Ishikawa (cell line): ENCODE data around the gene ARNT2.

Source experiments
- CEBPB ChIP-seq: IDR thresholded peaks from 2 replicates; pipeline ENCODE4 v1.6.1; 2012
- CREB1 ChIP-seq: IDR thresholded peaks from 2 replicates; pipeline ENCODE4 v1.6.1; 2012; ENCODE audit warnings: low read depth
- EGR1 ChIP-seq: IDR thresholded peaks from 2 replicates; pipeline ENCODE4 v1.6.1; 2012
- EP300 ChIP-seq: IDR thresholded peaks from 2 replicates; pipeline ENCODE4 v1.6.1; 2012; ENCODE audit warnings: borderline replicate concordance
- FOXM1 ChIP-seq: IDR thresholded peaks from 2 replicates; pipeline ENCODE4 v1.6.1; 2012; ENCODE audit warnings: low read depth, borderline replicate concordance
- MAX ChIP-seq: IDR thresholded peaks from 2 replicates; pipeline ENCODE4 v1.6.1; 2012
- RAD21 ChIP-seq: IDR thresholded peaks from 2 replicates; pipeline ENCODE4 v1.6.1; 2012; ENCODE audit warnings: low read depth
- REST ChIP-seq: IDR thresholded peaks from 2 replicates; pipeline ENCODE4 v1.6.1; 2012; ENCODE audit warnings: low read depth, mild to moderate bottlenecking
- TAF1 ChIP-seq: IDR thresholded peaks from 2 replicates; pipeline ENCODE4 v1.6.1; 2012; ENCODE audit warnings: low read depth, mild to moderate bottlenecking
- TCF12 ChIP-seq: IDR thresholded peaks from 2 replicates; pipeline ENCODE4 v1.6.1; 2012; ENCODE audit warnings: low read depth
- TEAD4 ChIP-seq: IDR thresholded peaks from 2 replicates; pipeline ENCODE4 v1.6.1; 2012
- USF1 ChIP-seq: IDR thresholded peaks from 2 replicates; pipeline ENCODE4 v1.6.1; 2012
- YY1 ChIP-seq: IDR thresholded peaks from 2 replicates; pipeline ENCODE4 v1.6.1; 2012; ENCODE audit warnings: low read depth
- ZBTB7A ChIP-seq: IDR thresholded peaks from 2 replicates; pipeline ENCODE4 v1.6.1; 2012; ENCODE audit warnings: low read depth

The ARNT2 gene

DNA sequence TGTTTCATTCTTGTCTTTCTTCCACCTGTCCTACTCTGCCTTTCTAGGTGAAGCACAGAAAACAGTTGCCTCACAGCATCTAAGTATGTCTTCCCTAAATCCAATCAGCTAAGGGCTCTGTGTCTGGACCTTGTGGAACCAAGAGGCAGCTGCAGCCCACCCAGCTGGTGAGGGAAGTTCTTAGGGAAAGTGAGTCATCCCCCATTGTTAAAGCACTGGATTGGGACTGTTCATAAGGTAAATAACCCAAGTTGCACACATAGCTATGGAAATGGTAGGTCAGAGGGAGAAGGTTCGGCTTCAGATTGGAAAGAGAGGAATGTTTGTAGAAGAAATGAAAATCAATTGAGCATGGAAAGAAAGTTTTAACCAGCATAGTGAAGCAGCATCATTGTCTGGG, 18.0 kb upstream of the ARNT2 start:
- TF ChIP-seq CREB1 = no peak
- no peak for TF ChIP-seq EGR1
- TF ChIP-seq EP300 = no peak
- no peak for TF ChIP-seq USF1
- TF ChIP-seq TEAD4 = no peak

- TF ChIP-seq FOXM1 = no peak
- no peak for TF ChIP-seq REST
- no peak for TF ChIP-seq RAD21
- no peak for TF ChIP-seq EP300
- TF ChIP-seq TCF12 = no peak
These were observed 15.9 kb upstream of the ARNT2 start for GRCh38 chr15:80388326-80388725.

- TF ChIP-seq TAF1 (no peak), MAX (no peak), TEAD4 (peak; percentile 70), EGR1 (no peak)
These were observed 14.8 kb upstream of the ARNT2 start for GRCh38 chr15:80389370-80389769.

DNA sequence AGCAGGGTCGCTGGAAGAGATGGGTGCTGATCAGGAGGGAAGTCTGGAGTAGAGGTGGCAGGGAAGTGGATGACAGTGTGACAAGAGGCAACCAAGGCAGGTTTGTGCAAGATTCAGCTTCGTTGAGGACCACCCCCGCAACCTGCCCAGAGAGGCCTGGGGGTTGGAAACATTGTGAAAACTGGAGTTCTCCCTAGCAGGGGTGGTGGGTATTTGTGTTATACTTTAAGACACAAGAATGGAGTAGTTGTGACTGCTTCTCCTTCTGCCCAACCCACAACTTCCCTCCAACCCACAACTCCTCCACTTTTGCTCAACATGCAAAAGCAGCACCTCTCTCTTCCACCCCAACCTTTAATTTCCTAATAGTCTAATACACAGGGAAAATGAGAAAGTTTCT, 8.6 kb upstream of the ARNT2 start:
- TF ChIP-seq YY1 (no peak), TAF1 (no peak), TCF12 (no peak), CEBPB (no peak), USF1 (no peak), EGR1 (no peak), FOXM1 (no peak)

- TF ChIP-seq CREB1 (no peak), YY1 (no peak), CEBPB (no peak), EP300 (no peak), ZBTB7A (no peak), RAD21 (no peak), EGR1 (no peak)
These were observed 8.1 kb upstream of the ARNT2 start for GRCh38 chr15:80396096-80396495.

- TF ChIP-seq FOXM1 = no peak
- TF ChIP-seq REST = no peak
- no peak for TF ChIP-seq CEBPB
- no peak for TF ChIP-seq TAF1
- no peak for TF ChIP-seq EP300
These were observed 4.7 kb upstream of the ARNT2 start for GRCh38 chr15:80399508-80399907.

GRCh38 chr15:80401456-80401855, 2.7 kb upstream of the ARNT2 start:
- TF ChIP-seq TCF12 = no peak
- peak; percentile 70 for TF ChIP-seq TEAD4
- TF ChIP-seq CEBPB = no peak
- no peak for TF ChIP-seq RAD21
- TF ChIP-seq ZBTB7A = no peak
- no peak for TF ChIP-seq MAX
- no peak for TF ChIP-seq REST
- TF ChIP-seq EP300 = 0 out of 2 replicates have a peak, but pooled peaks have one; percentile 22
